Measurements from ENCODE around the gene LPCAT3. TPM values are rescaled to one million over a fixed set of nuclear protein-coding genes. Genes with fewer than 3 reads are reported as not detected.

The LPCAT3 gene
- total RNA-seq, 1 experiment from 2014 or later = 102 TPM

DNA sequence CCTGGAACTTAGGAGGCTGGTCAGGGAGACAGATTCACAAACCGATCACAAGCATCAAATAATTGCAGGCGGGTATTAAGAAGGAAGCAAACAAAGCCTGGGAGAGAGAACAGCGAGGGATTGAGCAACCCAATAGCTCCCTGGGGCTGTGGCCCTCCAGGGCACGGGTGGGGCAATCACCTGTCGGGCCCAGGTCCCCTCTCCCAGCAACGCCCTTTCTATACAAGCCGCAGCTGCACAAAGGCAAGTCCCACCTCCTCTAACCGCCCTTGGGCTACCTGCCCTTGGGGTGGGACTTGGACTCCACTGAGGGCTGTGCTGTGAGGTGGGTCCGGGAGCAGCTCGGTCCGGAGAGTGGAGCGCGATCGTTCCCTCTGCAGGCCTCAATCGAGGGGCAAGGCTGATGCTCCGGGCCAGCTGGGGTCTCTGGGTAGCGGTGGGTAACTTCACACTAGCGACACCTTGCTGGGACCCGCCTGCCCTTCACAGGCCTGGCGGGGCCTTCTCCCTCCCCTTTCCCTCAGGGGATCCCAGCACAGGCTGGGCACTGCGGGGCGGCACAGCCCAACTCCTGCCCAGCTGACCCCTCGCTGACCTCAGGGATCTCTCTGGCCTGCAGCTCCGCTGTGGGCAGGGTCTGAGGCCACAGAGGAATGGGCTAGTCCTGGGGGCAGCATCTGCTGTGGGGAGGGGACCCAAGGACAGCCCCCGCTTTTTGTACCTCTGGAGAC, 55.8 kb downstream of the LPCAT3 start:
- intact Hi-C loops (cut with micrococcal nuclease; ENCODE audit: unreplicated experiment) = loop anchor here (1.0 to 10.0 kb wide), 5 partner anchors 16 to 348 kb away; partner anchors contain the start of genes CDCA3, USP5 and ZNF384
- DNase-seq = peak; percentile 92 to 94
- peak overlapping the region; percentile 98 for H3K4me3 ChIP-seq

GRCh38 chr12:6961695-6962284, 56.5 kb downstream of the LPCAT3 start:
- Histone ChIP-seq H3K4me1 (replicated peaks; ENCODE audit: insufficient read depth) (peaks cover 45% of the 10 kb centered on the region), H3K4me3 (peak overlapping the region; percentile 98), H3K27ac (peak overlapping the region; percentile 93), H3K9me2 (ENCODE audit: insufficient read depth) (no peaks in the 10 kb centered on the region), H3K9me3 (ENCODE audit: insufficient read depth, low read depth) (no peaks in the 10 kb centered on the region), H4K20me1 (ENCODE audit: insufficient read depth) (peaks cover 22% of the 10 kb centered on the region), H3K79me2 (ENCODE audit: low read depth) (peaks cover 38% of the 10 kb centered on the region), H3F3A (ENCODE audit: insufficient read depth, low read depth) (peaks cover 59% of the 10 kb centered on the region), H3K36me3 (ENCODE audit: low read depth) (peaks cover 24% of the 10 kb centered on the region; the same call in 1 of the 2 replicates), H3K4me2 (peak overlapping the region; percentile 97), H2AFZ (peak overlapping the region; percentile 74), H3K27me3 (ENCODE audit: insufficient read depth, low read depth) (no peaks in the 10 kb centered on the region)
- intact Hi-C loops (cut with micrococcal nuclease; ENCODE audit: unreplicated experiment) = loop anchor here (1.0 to 10.0 kb wide), 5 partner anchors 15 to 347 kb away; partner anchors contain the start of genes CDCA3, PEX5, USP5 and ZNF384
- TF ChIP-seq CTCF (conservative IDR thresholded peaks at IDR 0.05) = peak; percentile 75
- no peak for TF ChIP-seq EZH2 (IDR thresholded peaks at IDR 0.05; ENCODE audit: low read depth)
- CTCF ChIA-PET = interaction anchor here (0.5 to 3.2 kb wide), 8 partner anchors 14 to 146 kb away, joined by 3 to 47 read pairs (median 4); partner anchors contain the start of genes C12orf57, LPCAT3, RNU7-1 and SPSB2
- POLR2A ChIA-PET (ENCODE audit: unreplicated experiment) = interaction anchor here (0.5 to 3.0 kb wide), 11 partner anchors 17 to 1281 kb away, joined by 3 to 54 read pairs (median 4); partner anchors contain the start of genes C12orf57, RNU7-1 and SPSB2
- DNase-seq = peak in 1 of 2 experiments; percentile 80
- TSS peak; percentile 61 for BruUV-seq (replicated peaks)

More for the DNA sequence above, 55.8 kb downstream of the LPCAT3 start:
- H3F3A ChIP-seq (ENCODE audit: insufficient read depth, low read depth) = peaks cover 66% of the 10 kb centered on the region
- H3K9me3 ChIP-seq (ENCODE audit: insufficient read depth, low read depth) = no peaks in the 10 kb centered on the region
- no peaks in the 10 kb centered on the region for H3K9me2 ChIP-seq (ENCODE audit: insufficient read depth)
- H3K27ac ChIP-seq = peak overlapping the region; percentile 93
- H3K27me3 ChIP-seq (ENCODE audit: insufficient read depth, low read depth) = no peaks in the 10 kb centered on the region
- H3K4me1 ChIP-seq (replicated peaks; ENCODE audit: insufficient read depth) = peaks cover 45% of the 10 kb centered on the region
- no peak for TF ChIP-seq EZH2 (IDR thresholded peaks at IDR 0.05; ENCODE audit: low read depth)
- TF ChIP-seq CTCF (conservative IDR thresholded peaks at IDR 0.05) = no peak
- peaks cover 24% of the 10 kb centered on the region; the same call in 1 of the 2 replicates for H3K36me3 ChIP-seq (ENCODE audit: low read depth)
- peak overlapping the region; percentile 74 for H2AFZ ChIP-seq
- peaks cover 22% of the 10 kb centered on the region for H4K20me1 ChIP-seq (ENCODE audit: insufficient read depth)
- ChIA-PET CTCF (interaction anchor here (0.5 to 3.2 kb wide), 6 partner anchors 17 to 146 kb away, joined by 3 to 47 read pairs (median 8); partner anchors contain the start of genes C12orf57, RNU7-1 and SPSB2), POLR2A (ENCODE audit: unreplicated experiment) (interaction anchor here (0.5 to 3.0 kb wide), 11 partner anchors 18 to 1281 kb away, joined by 3 to 54 read pairs (median 5); partner anchors contain the start of genes C12orf57, RNU7-1 and SPSB2)
- H3K4me2 ChIP-seq = peak overlapping the region; percentile 97
- BruUV-seq (replicated peaks) = no TSS peak
- H3K79me2 ChIP-seq (ENCODE audit: low read depth) = peaks cover 45% of the 10 kb centered on the region

DNA sequence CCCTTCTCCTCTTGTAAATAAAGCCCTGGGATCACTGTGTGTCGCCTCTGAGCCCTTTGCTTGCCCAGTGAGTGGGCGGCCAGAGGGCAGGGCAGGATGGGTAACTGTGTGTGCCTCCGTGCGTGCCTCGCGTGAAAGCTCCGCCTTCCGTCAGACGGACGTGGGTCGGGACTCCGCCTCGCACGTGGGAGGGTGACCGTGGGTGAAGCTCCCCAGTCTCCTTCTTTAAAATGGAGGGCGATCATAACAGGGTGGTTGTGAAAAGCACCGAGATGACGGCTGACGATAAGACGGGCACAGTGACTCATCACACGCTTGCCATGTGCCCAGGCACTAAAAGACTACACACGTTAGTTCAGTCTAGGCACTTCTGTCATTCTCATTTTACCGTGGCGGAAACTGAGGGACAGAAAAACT, 57.0 kb downstream of the LPCAT3 start:
- ChIA-PET POLR2A (ENCODE audit: unreplicated experiment) (interaction anchor here (0.5 to 3.0 kb wide), 5 partner anchors 16 to 622 kb away, joined by 3 to 54 read pairs (median 4); partner anchors contain the start of genes C12orf57 and RNU7-1), CTCF (interaction anchor here (0.6 to 3.2 kb wide), 9 partner anchors 13 to 147 kb away, joined by 3 to 47 read pairs (median 4); partner anchors contain the start of genes C12orf57, LPCAT3, RNU7-1 and SPSB2)
- Histone ChIP-seq H3K4me1 (replicated peaks; ENCODE audit: insufficient read depth) (peaks cover 43% of the 10 kb centered on the region), H3K9me3 (ENCODE audit: insufficient read depth, low read depth) (no peaks in the 10 kb centered on the region), H3K27ac (peak overlapping the region; percentile 93), H3K27me3 (ENCODE audit: insufficient read depth, low read depth) (no peaks in the 10 kb centered on the region), H3K4me2 (peak overlapping the region; percentile 97), H3K79me2 (ENCODE audit: low read depth) (peaks cover 33% of the 10 kb centered on the region), H3K4me3 (peak overlapping the region; percentile 98), H3K36me3 (ENCODE audit: low read depth) (peaks cover 22% of the 10 kb centered on the region; the same call in 1 of the 2 replicates), H2AFZ (peak overlapping the region; percentile 74), H4K20me1 (ENCODE audit: insufficient read depth) (peaks cover 18% of the 10 kb centered on the region), H3F3A (ENCODE audit: insufficient read depth, low read depth) (peaks cover 54% of the 10 kb centered on the region), H3K9me2 (ENCODE audit: insufficient read depth) (no peaks in the 10 kb centered on the region)
- no TSS peak for BruUV-seq (replicated peaks)
- TF ChIP-seq CTCF (conservative IDR thresholded peaks at IDR 0.05) = no peak
- TF ChIP-seq EZH2 (IDR thresholded peaks at IDR 0.05; ENCODE audit: low read depth) = no peak
- peak; percentile 67 to 71 for DNase-seq
- intact Hi-C loops (cut with micrococcal nuclease; ENCODE audit: unreplicated experiment) = loop anchor here (2.0 to 10.0 kb wide), 4 partner anchors 109 to 346 kb away; partner anchors contain the start of genes CDCA3, PEX5, USP5 and ZNF384
